GM12878 (cell line): Measurements from ENCODE around the gene IGSF6. TPM values are rescaled to one million over a fixed set of nuclear protein-coding genes. Genes with fewer than 3 reads are reported as not detected.

Experiments
- BCL11A ChIP-seq: IDR thresholded peaks from 2 replicates; pipeline ENCODE4 v1.6.1; 2011; ENCODE audit warnings: low read depth, low read length
- BHLHE40 ChIP-seq, 2 experiments: fragments of 450-650 bp in 1 of 2; IDR thresholded peaks; 2 replicates each; pipeline ENCODE4 v1.6.1; 2011 to 2017; ENCODE audit warnings: low read depth in 2 of 2, borderline replicate concordance in 1 of 2, improper control_type of control experiment in 1 of 2, low read length in 1 of 2, mild to moderate bottlenecking in 1 of 2
- CHD2 ChIP-seq: IDR thresholded peaks from 2 replicates; pipeline ENCODE4 v1.6.1; 2011; ENCODE audit warnings: low read depth, low read length, improper control_type of control experiment, borderline replicate concordance
- HCFC1 ChIP-seq: fragments of 150-350 bp; IDR thresholded peaks from 2 replicates; pipeline ENCODE4 v1.6.1; 2014; ENCODE audit warnings: low read length
- HDAC2 ChIP-seq: fragments of 200-600 bp; sonication (generic); IDR thresholded peaks from 2 replicates; pipeline ENCODE4 v1.6.1; 2017
- MYB ChIP-seq: fragments of 150-350 bp; IDR thresholded peaks from 2 replicates; pipeline ENCODE4 v1.6.1; 2014; ENCODE audit warnings: mild to moderate bottlenecking, low read depth, low read length, borderline replicate concordance
- SMAD1 ChIP-seq: fragments of 450-650 bp; IDR thresholded peaks from 2 replicates; pipeline ENCODE4 v1.6.1; 2018; ENCODE audit warnings: mild to moderate bottlenecking, low read depth; ENCODE audit not compliant: partially characterized antibody
- SP1 ChIP-seq: IDR thresholded peaks from one replicate; pipeline ENCODE4 v1.6.1; 2011; ENCODE audit warnings: low read depth, low read length
- TCF3 ChIP-seq: IDR thresholded peaks from 2 replicates; pipeline ENCODE4 v1.6.1; 2012; ENCODE audit warnings: low read depth, mild to moderate bottlenecking, low read length, borderline replicate concordance; ENCODE audit not compliant: insufficient read depth
- TCF7 ChIP-seq: IDR thresholded peaks from 2 replicates; pipeline ENCODE4 v1.6.1; 2014; ENCODE audit warnings: antibody characterized with exemption, borderline replicate concordance
- polyA plus RNA-seq, 11 experiments: library from polyadenylated mRNA; depleted of rRNA in 4 of 11; unstranded in 6 of 11; stranded (reverse) in 5 of 11; fragments of >200 nt; fragmentation: Nextera tagmentation in 4 of 11; fragmentation: Illumina TruSeq in 1 of 11; extraction: Ambion mirVana in 4 of 11; extraction: Trizol in 1 of 11; gene quantifications; 1 replicate in 1 of 11; 2 replicates in 10 of 11; pipeline versions ENCODE4 v1.2.1 to v1.2.3, GENCODE V29; 2011 to 2016; ENCODE audit warnings: inconsistent platforms in 2 of 11, missing spikeins in 2 of 11, low read depth in 1 of 11
- total RNA-seq, 4 experiments: library from RNA; depleted of rRNA in 3 of 4; stranded (reverse); fragments of >200 nt in 3 of 4; fragmentation: Illumina TruSeq in 1 of 4; extraction: Trizol in 1 of 4; gene quantifications; 2 replicates each; pipeline versions ENCODE4 v1.2.1 to v1.2.3, GENCODE V29; 2013 to 2021
- TF ChIP-seq, protein P1 (sequence below): fragments of 450-650 bp; IDR thresholded peaks from 2 replicates; pipeline ENCODE4 v1.6.1; 2017; ENCODE audit warnings: borderline replicate concordance
- TF ChIP-seq, protein P2 (sequence below): fragments of 450-650 bp; IDR thresholded peaks from 2 replicates; pipeline ENCODE4 v1.6.1; 2017; ENCODE audit warnings: mild to moderate bottlenecking

IGSF6 gene
- total and polyA plus RNA-seq, 10 of the 15 experiments (the other 5 are each of a cell fraction or from before 2014, with no cell fraction given): 0.32 to 1.2 (median 0.72) TPM

DNA sequence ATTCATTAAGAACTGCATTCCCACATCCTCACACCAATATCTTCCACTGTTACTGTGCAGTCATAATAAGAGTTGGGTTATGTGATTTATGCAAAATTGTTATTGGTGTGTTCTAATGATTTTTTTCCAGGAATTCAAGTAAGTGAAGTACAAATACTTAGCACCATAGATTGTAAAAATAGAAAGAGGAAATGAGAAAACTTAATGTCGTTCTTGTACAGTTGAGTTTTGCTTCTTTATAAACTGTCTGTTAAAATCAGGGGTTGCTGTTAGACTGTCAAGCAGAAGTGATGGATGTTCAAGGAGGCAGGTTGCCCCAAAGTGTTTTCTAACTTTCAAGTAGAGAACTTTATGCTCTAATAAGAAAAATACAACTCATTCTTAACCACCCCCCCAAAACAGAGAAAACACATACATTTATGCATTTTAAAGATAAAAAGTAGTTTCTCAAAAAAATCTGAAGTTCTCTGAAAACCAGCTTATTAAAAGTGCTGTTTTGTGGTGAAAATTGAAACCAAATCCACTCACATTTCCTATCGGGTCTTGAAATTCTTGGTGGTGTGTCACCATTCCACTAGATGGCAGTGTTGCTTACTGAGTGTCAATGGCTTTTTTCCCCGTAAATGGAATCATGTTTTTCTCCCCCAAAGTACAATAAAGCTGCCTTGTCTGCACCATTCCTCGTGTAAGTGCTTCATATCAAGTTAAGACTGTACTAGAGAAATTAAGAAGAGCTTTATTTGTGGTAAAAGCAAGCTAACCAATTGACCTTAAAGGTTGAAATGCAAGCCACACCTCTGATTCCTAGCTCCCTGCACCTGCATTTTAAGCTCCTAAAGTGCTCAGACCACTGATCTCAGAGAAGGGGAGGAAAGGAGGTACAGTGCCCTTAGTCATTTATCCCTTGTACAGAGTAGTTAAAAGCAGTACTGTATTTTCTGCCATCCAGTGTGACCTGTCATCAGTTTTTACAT, 4.7 kb upstream of the IGSF6 start (continued):
- TF ChIP-seq, protein P1, sequence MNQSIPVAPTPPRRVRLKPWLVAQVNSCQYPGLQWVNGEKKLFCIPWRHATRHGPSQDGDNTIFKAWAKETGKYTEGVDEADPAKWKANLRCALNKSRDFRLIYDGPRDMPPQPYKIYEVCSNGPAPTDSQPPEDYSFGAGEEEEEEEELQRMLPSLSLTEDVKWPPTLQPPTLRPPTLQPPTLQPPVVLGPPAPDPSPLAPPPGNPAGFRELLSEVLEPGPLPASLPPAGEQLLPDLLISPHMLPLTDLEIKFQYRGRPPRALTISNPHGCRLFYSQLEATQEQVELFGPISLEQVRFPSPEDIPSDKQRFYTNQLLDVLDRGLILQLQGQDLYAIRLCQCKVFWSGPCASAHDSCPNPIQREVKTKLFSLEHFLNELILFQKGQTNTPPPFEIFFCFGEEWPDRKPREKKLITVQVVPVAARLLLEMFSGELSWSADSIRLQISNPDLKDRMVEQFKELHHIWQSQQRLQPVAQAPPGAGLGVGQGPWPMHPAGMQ: no peak
- TF ChIP-seq BHLHE40 (IDR thresholded peaks at IDR 0.05; ENCODE audit: borderline replicate concordance in 1 of 2, low read depth in 2 of 2, low read length in 1 of 2): no peak; a peak in 1 of 4 replicates
- TF ChIP-seq CHD2: no peak
- TF ChIP-seq, protein P2, sequence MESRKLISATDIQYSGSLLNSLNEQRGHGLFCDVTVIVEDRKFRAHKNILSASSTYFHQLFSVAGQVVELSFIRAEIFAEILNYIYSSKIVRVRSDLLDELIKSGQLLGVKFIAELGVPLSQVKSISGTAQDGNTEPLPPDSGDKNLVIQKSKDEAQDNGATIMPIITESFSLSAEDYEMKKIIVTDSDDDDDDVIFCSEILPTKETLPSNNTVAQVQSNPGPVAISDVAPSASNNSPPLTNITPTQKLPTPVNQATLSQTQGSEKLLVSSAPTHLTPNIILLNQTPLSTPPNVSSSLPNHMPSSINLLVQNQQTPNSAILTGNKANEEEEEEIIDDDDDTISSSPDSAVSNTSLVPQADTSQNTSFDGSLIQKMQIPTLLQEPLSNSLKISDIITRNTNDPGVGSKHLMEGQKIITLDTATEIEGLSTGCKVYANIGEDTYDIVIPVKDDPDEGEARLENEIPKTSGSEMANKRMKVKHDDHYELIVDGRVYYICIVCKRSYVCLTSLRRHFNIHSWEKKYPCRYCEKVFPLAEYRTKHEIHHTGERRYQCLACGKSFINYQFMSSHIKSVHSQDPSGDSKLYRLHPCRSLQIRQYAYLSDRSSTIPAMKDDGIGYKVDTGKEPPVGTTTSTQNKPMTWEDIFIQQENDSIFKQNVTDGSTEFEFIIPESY: no peak
- no peak for TF ChIP-seq BCL11A
- no peak for TF ChIP-seq HDAC2
- TF ChIP-seq TCF3: no peak
- TF ChIP-seq SMAD1: no peak
- no peak for TF ChIP-seq MYB
- no peak for TF ChIP-seq TCF7
- TF ChIP-seq HCFC1: no peak
- TF ChIP-seq SP1: no peak
